ENCODE results near the gene INF2.
"Not testable (repeated sequence)": the region's sequence is repeated elsewhere in the genome, so short reads cannot be mapped to it uniquely, and the experiment has no call there.

The INF2 gene

GRCh38 chr14:104741803-104742251 is 52.4 kb downstream of the INF2 start:
- Mint-ChIP-seq H3K36me3 (ENCODE audit: low read depth) (no peaks in the 10 kb centered on the region), H3K27ac (no peak overlapping the region), H3K9me3 (no peaks in the 10 kb centered on the region), H3K27me3 (ENCODE audit: low read depth) (no peaks in the 10 kb centered on the region), H3K4me1 (ENCODE audit: low read depth) (no peaks in the 10 kb centered on the region), H3K4me3 (no peak overlapping the region)

- H3K27me3 Mint-ChIP-seq (ENCODE audit: low read depth): no peaks in the 10 kb centered on the region
Observed at GRCh38 chr14:104742586-104743455, 53.4 kb downstream of the INF2 start.

DNA sequence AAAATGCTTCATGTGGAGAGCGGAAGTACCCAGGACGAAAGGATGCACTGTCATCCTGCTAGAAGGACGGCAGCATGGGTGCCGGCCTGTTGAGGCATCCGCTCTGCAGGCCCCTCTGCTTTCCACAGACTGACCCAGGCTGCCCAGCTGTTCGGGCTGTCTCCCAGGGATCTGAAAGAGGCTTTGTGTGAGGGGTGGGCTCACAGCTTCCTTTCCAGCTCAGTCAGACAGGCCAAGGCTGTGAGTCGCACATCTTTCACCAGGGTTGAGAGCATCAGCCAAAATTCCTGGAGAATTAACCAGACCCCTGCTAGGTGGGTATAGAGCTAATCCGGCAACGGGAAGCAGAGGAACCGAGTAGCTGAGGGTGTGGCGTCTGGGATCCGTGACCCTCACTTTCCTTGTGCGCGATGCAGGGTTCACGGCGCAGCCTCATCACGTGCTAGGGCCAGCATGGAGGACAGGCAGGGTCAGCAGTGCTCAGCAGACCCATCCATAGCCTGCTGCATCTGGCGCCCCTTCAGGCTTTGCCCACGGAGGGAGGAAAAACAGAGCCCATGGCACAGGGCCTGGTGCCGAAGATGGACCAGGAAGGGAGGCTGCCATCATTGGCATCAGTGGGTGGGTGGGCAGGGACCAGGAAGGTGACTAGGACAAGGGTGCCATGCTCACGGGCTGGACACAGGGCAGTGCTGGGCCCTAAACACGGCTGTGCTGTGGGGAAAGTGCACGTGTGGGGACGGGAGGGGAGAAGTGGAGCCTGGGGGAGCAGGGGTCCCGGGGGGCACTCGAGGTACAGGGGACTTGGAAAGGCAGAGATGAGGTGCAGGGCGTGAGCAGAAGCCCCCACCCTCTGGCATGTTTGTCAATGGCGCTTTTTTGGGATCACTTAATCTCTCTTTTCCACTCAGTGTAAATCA is 54.3 kb downstream of the INF2 start:
- Mint-ChIP-seq H3K36me3 (ENCODE audit: low read depth) (no peaks in the 10 kb centered on the region), H3K27ac (no peak overlapping the region), H3K27me3 (ENCODE audit: low read depth) (no peaks in the 10 kb centered on the region), H3K4me3 (no peak overlapping the region), H3K4me1 (ENCODE audit: low read depth) (no peaks in the 10 kb centered on the region), H3K9me3 (no peaks in the 10 kb centered on the region)

More at GRCh38 chr14:104742586-104743455, 53.4 kb downstream of the INF2 start:
- Mint-ChIP-seq H3K27ac (no peak overlapping the region), H3K9me3 (no peaks in the 10 kb centered on the region), H3K4me3 (no peak overlapping the region), H3K4me1 (ENCODE audit: low read depth) (no peaks in the 10 kb centered on the region), H3K36me3 (ENCODE audit: low read depth) (no peaks in the 10 kb centered on the region)

- Mint-ChIP-seq H3K36me3 (ENCODE audit: low read depth) (no peaks in the 10 kb centered on the region), H3K27ac (no peak overlapping the region), H3K9me3 (no peaks in the 10 kb centered on the region), H3K27me3 (ENCODE audit: low read depth) (no peaks in the 10 kb centered on the region), H3K4me3 (no peak overlapping the region), H3K4me1 (ENCODE audit: low read depth) (no peaks in the 10 kb centered on the region)
Observed at GRCh38 chr14:104744484-104744883, 55.1 kb downstream of the INF2 start.

GRCh38 chr14:104745431-104745830 is 56.0 kb downstream of the INF2 start:
- no peak overlapping the region for H3K27ac Mint-ChIP-seq
- no peaks in the 10 kb centered on the region for H3K36me3 Mint-ChIP-seq (ENCODE audit: low read depth)
- H3K9me3 Mint-ChIP-seq: no peaks in the 10 kb centered on the region
- no peaks in the 10 kb centered on the region for H3K27me3 Mint-ChIP-seq (ENCODE audit: low read depth)
- no peaks in the 10 kb centered on the region for H3K4me1 Mint-ChIP-seq (ENCODE audit: low read depth)
- no peak overlapping the region for H3K4me3 Mint-ChIP-seq

DNA sequence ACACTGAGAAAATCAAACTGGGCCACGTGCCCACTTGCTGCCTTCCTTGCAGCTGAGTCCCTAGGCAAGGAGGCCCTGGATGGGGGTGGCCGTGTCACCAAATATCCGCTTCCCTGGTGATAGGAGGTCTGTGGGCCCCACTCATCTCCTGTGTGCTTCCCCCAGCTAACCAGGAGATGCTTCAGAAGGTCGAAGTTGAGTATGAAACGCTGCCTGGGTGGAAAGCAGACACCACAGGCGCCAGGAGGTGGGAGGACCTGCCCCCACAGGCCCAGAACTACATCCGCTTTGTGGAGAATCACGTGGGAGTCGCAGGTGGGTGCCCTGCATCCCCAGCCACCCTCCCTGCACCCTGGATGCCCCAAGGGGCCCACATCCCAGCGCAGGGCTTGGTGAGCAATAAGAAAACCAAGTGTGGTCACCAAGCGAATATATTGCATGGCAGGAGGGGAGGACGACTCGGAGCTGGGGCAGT is 56.7 kb downstream of the INF2 start:
- no peak overlapping the region for H3K27ac Mint-ChIP-seq
- no peaks in the 10 kb centered on the region for H3K27me3 Mint-ChIP-seq (ENCODE audit: low read depth)
- H3K9me3 Mint-ChIP-seq: no peaks in the 10 kb centered on the region
- H3K4me1 Mint-ChIP-seq (ENCODE audit: low read depth): no peaks in the 10 kb centered on the region
- H3K36me3 Mint-ChIP-seq (ENCODE audit: low read depth): no peaks in the 10 kb centered on the region
- H3K4me3 Mint-ChIP-seq: no peak overlapping the region

DNA sequence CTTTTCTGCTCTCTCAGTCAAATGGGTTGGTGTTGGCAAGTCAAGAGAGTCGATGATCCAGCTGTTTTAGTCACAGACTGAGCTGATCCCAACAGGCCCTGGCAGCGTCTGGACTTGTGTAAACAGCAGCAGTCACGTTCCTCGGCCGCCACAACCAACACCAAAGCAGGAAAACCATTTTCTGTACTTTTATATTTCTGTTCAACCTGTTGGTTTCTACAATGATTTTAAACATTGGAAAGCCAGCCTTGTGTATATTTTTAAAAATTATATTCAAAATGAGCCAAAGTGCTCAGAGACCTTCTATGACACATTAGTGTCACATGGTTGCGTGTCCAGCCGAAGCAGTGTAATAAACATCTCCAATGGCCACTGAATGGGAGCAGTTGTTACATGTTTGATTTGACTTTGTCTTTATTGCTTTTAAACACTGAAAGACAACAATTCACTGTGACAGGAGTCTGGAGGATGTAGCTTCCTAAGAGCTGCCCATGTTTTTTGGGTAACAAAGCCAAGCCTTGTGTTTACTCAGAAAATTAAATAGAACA is 57.6 kb downstream of the INF2 start:
- Mint-ChIP-seq H3K36me3 (ENCODE audit: low read depth) (no peaks in the 10 kb centered on the region), H3K4me1 (ENCODE audit: low read depth) (no peaks in the 10 kb centered on the region), H3K4me3 (no peak overlapping the region), H3K9me3 (no peaks in the 10 kb centered on the region), H3K27me3 (ENCODE audit: low read depth) (no peaks in the 10 kb centered on the region), H3K27ac (no peak overlapping the region)

GRCh38 chr14:104747876-104748275 is 58.5 kb downstream of the INF2 start:
- H3K27me3 Mint-ChIP-seq (ENCODE audit: low read depth): no peaks in the 10 kb centered on the region
- no peak overlapping the region for H3K27ac Mint-ChIP-seq
- no peaks in the 10 kb centered on the region for H3K36me3 Mint-ChIP-seq (ENCODE audit: low read depth)
- H3K4me1 Mint-ChIP-seq (ENCODE audit: low read depth): no peaks in the 10 kb centered on the region
- no peak overlapping the region for H3K4me3 Mint-ChIP-seq
- H3K9me3 Mint-ChIP-seq: no peaks in the 10 kb centered on the region

DNA sequence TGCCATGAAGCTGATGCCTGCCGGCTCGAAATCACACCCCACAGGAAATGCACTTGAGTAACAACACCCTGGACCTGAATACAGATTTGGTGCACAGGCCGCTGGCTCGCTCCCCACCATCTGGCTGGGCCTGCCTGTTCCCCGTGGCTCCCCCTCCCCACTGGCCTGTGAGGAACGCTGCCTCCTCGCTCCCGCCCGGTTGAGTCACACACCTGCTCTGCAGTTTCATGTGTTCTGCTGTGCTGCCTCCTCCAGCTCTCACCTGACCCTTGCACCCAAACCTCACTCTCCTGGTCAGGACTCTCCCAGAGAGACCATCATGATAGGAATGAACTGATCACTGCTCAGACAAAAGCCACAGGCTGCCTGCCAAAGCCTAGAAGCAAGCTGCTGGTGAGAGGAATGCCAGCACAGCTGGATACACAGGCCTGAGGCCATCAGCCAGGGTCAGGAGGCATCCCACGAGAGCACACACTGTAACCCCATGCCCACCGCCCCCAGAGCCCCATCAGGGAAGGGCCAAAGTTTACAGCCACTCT is 59.8 kb downstream of the INF2 start:
- Mint-ChIP-seq H3K27ac (no peak overlapping the region), H3K4me3 (no peak overlapping the region), H3K36me3 (ENCODE audit: low read depth) (peaks cover 2% of the 10 kb centered on the region), H3K4me1 (ENCODE audit: low read depth) (peaks cover 6% of the 10 kb centered on the region), H3K9me3 (no peaks in the 10 kb centered on the region), H3K27me3 (ENCODE audit: low read depth) (no peaks in the 10 kb centered on the region)

- H3K36me3 Mint-ChIP-seq (ENCODE audit: low read depth): peaks cover 2% of the 10 kb centered on the region
- no peaks in the 10 kb centered on the region for H3K27me3 Mint-ChIP-seq (ENCODE audit: low read depth)
- H3K9me3 Mint-ChIP-seq: no peaks in the 10 kb centered on the region
- H3K4me1 Mint-ChIP-seq (ENCODE audit: low read depth): peaks cover 12% of the 10 kb centered on the region
- no peak overlapping the region for H3K27ac Mint-ChIP-seq
- H3K4me3 Mint-ChIP-seq: no peak overlapping the region
Observed at GRCh38 chr14:104750056-104750752, 60.8 kb downstream of the INF2 start.

DNA sequence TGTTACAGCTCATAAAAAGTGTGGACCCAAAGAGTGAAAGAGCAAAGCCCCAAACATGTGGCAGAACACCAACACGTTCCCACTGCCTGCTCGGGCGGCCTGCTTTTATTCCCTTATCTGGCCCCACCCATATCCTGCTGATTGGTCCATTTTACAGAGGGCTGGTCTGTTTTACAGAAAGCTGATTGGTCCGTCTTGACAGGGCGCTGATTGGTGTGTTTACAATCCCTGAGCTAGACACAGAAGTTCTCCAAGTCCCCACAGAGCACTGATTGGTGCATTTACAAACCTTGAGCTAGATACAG is 61.3 kb downstream of the INF2 start:
- not testable (repeated sequence) for H3K9me3 Mint-ChIP-seq; H3K27me3 Mint-ChIP-seq (ENCODE audit: low read depth); H3K4me3 Mint-ChIP-seq; H3K36me3 Mint-ChIP-seq (ENCODE audit: low read depth)
- Mint-ChIP-seq H3K4me1 (ENCODE audit: low read depth) (peaks cover 15% of the 10 kb centered on the region), H3K27ac (peak overlapping the region; percentile 31)

GRCh38 chr14:104751539-104752422 is 62.4 kb downstream of the INF2 start:
- peaks cover 19% of the 10 kb centered on the region for H3K4me1 Mint-ChIP-seq (ENCODE audit: low read depth)
- no peaks in the 10 kb centered on the region for H3K9me3 Mint-ChIP-seq
- H3K36me3 Mint-ChIP-seq (ENCODE audit: low read depth): peaks cover 4% of the 10 kb centered on the region
- peak overlapping the region; percentile 88 for H3K4me3 Mint-ChIP-seq
- no peaks in the 10 kb centered on the region for H3K27me3 Mint-ChIP-seq (ENCODE audit: low read depth)
- peak overlapping the region; percentile 89 for H3K27ac Mint-ChIP-seq

DNA sequence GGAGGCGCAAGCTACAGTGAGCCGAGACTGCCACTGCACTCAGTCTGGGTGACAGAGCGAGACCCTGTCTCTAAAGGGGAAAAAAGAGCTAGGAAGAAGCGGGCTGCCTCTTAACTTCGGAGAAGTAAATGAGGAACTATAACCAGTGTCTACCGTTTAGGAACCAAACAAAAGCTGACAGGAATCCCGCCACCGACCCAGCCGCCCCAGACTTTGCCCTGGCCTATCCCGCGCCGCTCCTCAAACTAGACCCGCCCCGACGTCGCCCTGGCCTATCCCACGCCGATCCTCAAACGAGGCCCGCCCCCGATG is 63.0 kb downstream of the INF2 start:
- Mint-ChIP-seq H3K27me3 (ENCODE audit: low read depth) (no peaks in the 10 kb centered on the region), H3K4me3 (peak overlapping the region; percentile 88), H3K4me1 (ENCODE audit: low read depth) (peaks cover 24% of the 10 kb centered on the region), H3K27ac (peak overlapping the region; percentile 89), H3K36me3 (ENCODE audit: low read depth) (peaks cover 8% of the 10 kb centered on the region), H3K9me3 (no peaks in the 10 kb centered on the region)
